DND-41 (cell line): Measurements from ENCODE around the gene MFAP4.

Experiments
- ATAC-seq: fragments of 200-7000 bp; cut with Tn5 transposase; 3 replicates; pipeline ENCODE4 v1.9.1; 2021; ENCODE audit warnings: low read depth; ENCODE audit not compliant: insufficient read depth
- DNase-seq: peaks from one replicate; pipeline ENCODE4 v3.0.0-alpha.2; 2020
- H2AFZ ChIP-seq: 2 replicates; pipeline ENCODE4 v1.6.0; 2012; ENCODE audit warnings: low read depth, low read length
- H3K27ac ChIP-seq: 2 replicates; pipeline ENCODE4 v1.5.1; 2012; ENCODE audit warnings: low read length, inconsistent platforms
- H3K27me3 ChIP-seq: fragments of 200-600 bp; sonication (generic); 2 replicates; pipeline ENCODE4 v1.6.0; 2012; ENCODE audit warnings: low read length, mild to moderate bottlenecking, inconsistent platforms; ENCODE audit not compliant: insufficient read depth, poor library complexity
- H3K36me3 ChIP-seq: 2 replicates; pipeline ENCODE4 v1.5.1; 2012; ENCODE audit warnings: low read length, inconsistent platforms; ENCODE audit not compliant: insufficient read depth
- H3K4me1 ChIP-seq: 2 replicates; pipeline ENCODE4 v1.5.1; 2012; ENCODE audit warnings: mild to moderate bottlenecking, low read length; ENCODE audit not compliant: insufficient read depth
- H3K4me2 ChIP-seq: 2 replicates; pipeline ENCODE4 v1.6.0; 2012; ENCODE audit warnings: mild to moderate bottlenecking, moderate library complexity, low read length, inconsistent platforms; ENCODE audit not compliant: insufficient read depth
- H3K4me3 ChIP-seq, 2 experiments: fragments of 200-600 bp in 1 of 2; shearing (Covaris generic) in 1 of 2; 2 replicates each; pipeline ENCODE4 v1.5.1; 2012 to 2016; ENCODE audit warnings: inconsistent platforms in 2 of 2, low read length in 2 of 2, mild to moderate bottlenecking in 2 of 2, low read depth in 1 of 2, moderate library complexity in 1 of 2
- H3K79me2 ChIP-seq: 2 replicates; pipeline ENCODE4 v1.6.0; 2012; ENCODE audit warnings: low read length, inconsistent platforms; ENCODE audit not compliant: insufficient read depth
- H3K9ac ChIP-seq: 2 replicates; pipeline ENCODE4 v1.6.0; 2012; ENCODE audit warnings: low read depth, mild to moderate bottlenecking, inconsistent platforms, low read length, moderate library complexity
- H3K9me3 ChIP-seq: 2 replicates; pipeline ENCODE4 v1.5.1; 2012; ENCODE audit warnings: low read length, moderate library complexity, mild to moderate bottlenecking, inconsistent platforms; ENCODE audit not compliant: insufficient read depth, severe bottlenecking
- H4K20me1 ChIP-seq: 2 replicates; pipeline ENCODE4 v1.6.0; 2012; ENCODE audit warnings: low read length; ENCODE audit not compliant: insufficient read depth
- EZH2 ChIP-seq: IDR thresholded peaks from 3 replicates; pipeline ENCODE4 v1.6.1; 2012; ENCODE audit warnings: borderline replicate concordance, low read depth, mild to moderate bottlenecking, moderate library complexity, low read length, inconsistent platforms; ENCODE audit not compliant: severe bottlenecking
- TF ChIP-seq, protein P1 (sequence below): IDR thresholded peaks from 2 replicates; pipeline ENCODE4 v1.5.1; 2012; ENCODE audit warnings: borderline replicate concordance, low read length, moderate library complexity, mild to moderate bottlenecking; ENCODE audit not compliant: poor library complexity, severe bottlenecking; ENCODE audit errors: extremely low read depth

The MFAP4 gene

DNA sequence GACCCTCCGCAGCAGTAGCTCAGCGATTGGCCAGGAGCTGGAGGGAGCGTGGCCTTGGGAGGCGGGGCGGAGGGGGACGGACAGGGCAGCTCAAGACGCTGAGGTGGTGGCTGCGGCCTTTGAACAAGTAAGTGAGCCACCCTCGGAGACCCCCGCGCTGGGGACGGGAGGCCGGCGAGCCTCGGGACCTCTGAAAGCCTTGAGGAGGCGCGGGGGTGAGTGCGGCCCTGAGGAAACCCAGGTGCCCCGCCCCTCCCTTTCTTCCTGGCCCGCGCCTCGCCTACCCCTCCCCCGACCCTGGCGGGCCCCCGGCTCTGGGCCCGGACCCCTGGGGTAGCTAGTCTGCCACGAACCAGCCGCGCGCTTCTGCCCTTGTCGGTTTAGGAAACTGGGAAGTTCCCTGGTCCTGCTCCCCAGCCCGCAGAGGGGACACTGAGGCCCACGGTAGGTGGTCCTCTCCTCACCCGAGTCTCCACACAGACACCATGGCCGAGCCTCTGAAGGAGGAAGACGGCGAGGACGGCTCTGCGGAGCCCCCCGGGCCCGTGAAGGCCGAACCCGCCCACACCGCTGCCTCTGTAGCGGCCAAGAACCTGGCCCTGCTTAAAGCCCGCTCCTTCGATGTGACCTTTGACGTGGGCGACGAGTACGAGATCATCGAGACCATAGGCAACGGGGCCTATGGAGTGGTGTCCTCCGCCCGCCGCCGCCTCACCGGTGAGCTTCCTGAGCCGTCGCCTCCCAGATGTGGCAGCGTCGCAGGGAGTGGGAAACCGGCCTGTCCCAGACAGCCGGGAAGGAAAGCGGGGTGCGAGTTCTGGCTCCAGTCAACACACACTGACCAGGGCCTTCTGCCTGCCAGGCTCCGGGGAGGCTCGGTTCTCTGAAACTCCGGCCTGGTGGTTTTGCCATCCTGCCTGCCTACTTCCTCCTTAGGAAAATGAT is 8.3 kb downstream of the MFAP4 start, which contains the start of gene MAPK7:
TSS of gene MAPK7 (plus strand) at position 83 of the 945 bp plus-strand sequence. CDS start at position 486, 403 bp downstream.
- Histone ChIP-seq H3K27me3 (no peaks in the 10 kb centered on the region), H3K79me2 (peaks cover 14% of the 10 kb centered on the region), H3K9me3 (no peaks in the 10 kb centered on the region), H4K20me1 (peaks cover 15% of the 10 kb centered on the region), H3K27ac (peak within 1 kb of the TSS; percentile 92), H2AFZ (peak within 1 kb of the TSS; percentile 85), H3K9ac (peak within 1 kb of the TSS; percentile 75), H3K4me2 (peak within 1 kb of the TSS; percentile 94), H3K4me1 (peaks cover 24% of the 10 kb centered on the region), H3K4me3 (peak within 1 kb of the TSS; percentile 35 to 78), H3K36me3 (peaks cover 46% of the 10 kb centered on the region)
- DNase-seq (no peak), ATAC-seq (peak; percentile 29)
- no peak for TF ChIP-seq EZH2
- TF ChIP-seq, protein P1, sequence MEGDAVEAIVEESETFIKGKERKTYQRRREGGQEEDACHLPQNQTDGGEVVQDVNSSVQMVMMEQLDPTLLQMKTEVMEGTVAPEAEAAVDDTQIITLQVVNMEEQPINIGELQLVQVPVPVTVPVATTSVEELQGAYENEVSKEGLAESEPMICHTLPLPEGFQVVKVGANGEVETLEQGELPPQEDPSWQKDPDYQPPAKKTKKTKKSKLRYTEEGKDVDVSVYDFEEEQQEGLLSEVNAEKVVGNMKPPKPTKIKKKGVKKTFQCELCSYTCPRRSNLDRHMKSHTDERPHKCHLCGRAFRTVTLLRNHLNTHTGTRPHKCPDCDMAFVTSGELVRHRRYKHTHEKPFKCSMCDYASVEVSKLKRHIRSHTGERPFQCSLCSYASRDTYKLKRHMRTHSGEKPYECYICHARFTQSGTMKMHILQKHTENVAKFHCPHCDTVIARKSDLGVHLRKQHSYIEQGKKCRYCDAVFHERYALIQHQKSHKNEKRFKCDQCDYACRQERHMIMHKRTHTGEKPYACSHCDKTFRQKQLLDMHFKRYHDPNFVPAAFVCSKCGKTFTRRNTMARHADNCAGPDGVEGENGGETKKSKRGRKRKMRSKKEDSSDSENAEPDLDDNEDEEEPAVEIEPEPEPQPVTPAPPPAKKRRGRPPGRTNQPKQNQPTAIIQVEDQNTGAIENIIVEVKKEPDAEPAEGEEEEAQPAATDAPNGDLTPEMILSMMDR: no peak

- Histone ChIP-seq H3K27ac (peak overlapping the region; percentile 92), H2AFZ (peak overlapping the region; percentile 85), H3K4me1 (peaks cover 24% of the 10 kb centered on the region), H3K36me3 (peaks cover 38% of the 10 kb centered on the region), H3K9ac (peak overlapping the region; percentile 75), H3K27me3 (no peaks in the 10 kb centered on the region), H3K79me2 (peaks cover 14% of the 10 kb centered on the region), H3K9me3 (no peaks in the 10 kb centered on the region), H3K4me2 (peak overlapping the region; percentile 94), H4K20me1 (peaks cover 8% of the 10 kb centered on the region), H3K4me3 (peak overlapping the region; percentile 35 to 78)
- peak; percentile 97 for DNase-seq
- ATAC-seq: peak; percentile 91
- TF ChIP-seq EZH2: no peak
- TF ChIP-seq, protein P1: peak; percentile 28
Measured at GRCh38 chr17:19377602-19378415, 9.2 kb downstream of the MFAP4 start.

GRCh38 chr17:19376811-19377210 is 10.2 kb downstream of the MFAP4 start:
- no peak for ATAC-seq
- Histone ChIP-seq H3K36me3 (peaks cover 30% of the 10 kb centered on the region), H2AFZ (peak overlapping the region; percentile 85), H3K79me2 (peaks cover 14% of the 10 kb centered on the region), H3K27me3 (no peaks in the 10 kb centered on the region), H3K4me3 (peak overlapping the region; percentile 35 to 78), H3K9ac (peak overlapping the region; percentile 75), H3K9me3 (no peaks in the 10 kb centered on the region), H4K20me1 (peaks cover 6% of the 10 kb centered on the region; the same call in 1 of the 2 replicates), H3K27ac (peak overlapping the region; percentile 92), H3K4me1 (peaks cover 24% of the 10 kb centered on the region), H3K4me2 (peak overlapping the region; percentile 94)
- no peak for TF ChIP-seq EZH2
- TF ChIP-seq, protein P1: no peak
- DNase-seq: no peak
